HFFc6 (cell line): Measurements from ENCODE around the gene CRTC3. TPM values are rescaled to one million over a fixed set of nuclear protein-coding genes. Genes with fewer than 3 reads are reported as not detected.

Source experiments
- DNase-seq: peaks from one replicate; pipeline ENCODE4 v3.0.0-alpha.2; 2018
- H3K27ac Mint-ChIP-seq: 2 replicates; pipeline ENCODE4 v1.8.0; 2020; ENCODE audit warnings: mild to moderate bottlenecking, mixed read lengths
- H3K27me3 Mint-ChIP-seq: 2 replicates; pipeline ENCODE4 v1.8.0; 2021; ENCODE audit warnings: mild to moderate bottlenecking, moderate library complexity, mixed read lengths; ENCODE audit not compliant: insufficient read depth
- H3K36me3 Mint-ChIP-seq: 2 replicates; pipeline ENCODE4 v1.8.0; 2021; ENCODE audit warnings: low read depth, mixed read lengths
- H3K4me1 Mint-ChIP-seq: 2 replicates; pipeline ENCODE4 v1.8.0; 2020; ENCODE audit warnings: low read depth, mixed read lengths
- H3K4me3 Mint-ChIP-seq: 2 replicates; pipeline ENCODE4 v1.8.0; 2020; ENCODE audit warnings: mild to moderate bottlenecking, moderate library complexity, mixed read lengths
- H3K9me3 Mint-ChIP-seq: 2 replicates; pipeline ENCODE4 v1.8.0; 2020; ENCODE audit warnings: mild to moderate bottlenecking, mixed read lengths
- total RNA-seq, 6 experiments: library from RNA; stranded (reverse); fragmentation: NEBNext Ultra II Directional; extraction: Animal tissue kit (Norgen Biotek cat#: 25700); gene quantifications; 2 replicates in 1 of 6; 3 replicates in 5 of 6; pipeline ENCODE4 v1.2.3, GENCODE V29; 2021
- TF ChIP-seq, protein P1 (sequence below): fragments of 200-600 bp; sonication (generic); IDR thresholded peaks from 2 replicates; pipeline ENCODE4 v1.5.0; 2021; ENCODE audit warnings: antibody characterized with exemption, mild to moderate bottlenecking

The CRTC3 gene
- total RNA-seq, 6 experiments from 2014 or later: 21.5 to 24.3 (median 23.5) TPM

DNA sequence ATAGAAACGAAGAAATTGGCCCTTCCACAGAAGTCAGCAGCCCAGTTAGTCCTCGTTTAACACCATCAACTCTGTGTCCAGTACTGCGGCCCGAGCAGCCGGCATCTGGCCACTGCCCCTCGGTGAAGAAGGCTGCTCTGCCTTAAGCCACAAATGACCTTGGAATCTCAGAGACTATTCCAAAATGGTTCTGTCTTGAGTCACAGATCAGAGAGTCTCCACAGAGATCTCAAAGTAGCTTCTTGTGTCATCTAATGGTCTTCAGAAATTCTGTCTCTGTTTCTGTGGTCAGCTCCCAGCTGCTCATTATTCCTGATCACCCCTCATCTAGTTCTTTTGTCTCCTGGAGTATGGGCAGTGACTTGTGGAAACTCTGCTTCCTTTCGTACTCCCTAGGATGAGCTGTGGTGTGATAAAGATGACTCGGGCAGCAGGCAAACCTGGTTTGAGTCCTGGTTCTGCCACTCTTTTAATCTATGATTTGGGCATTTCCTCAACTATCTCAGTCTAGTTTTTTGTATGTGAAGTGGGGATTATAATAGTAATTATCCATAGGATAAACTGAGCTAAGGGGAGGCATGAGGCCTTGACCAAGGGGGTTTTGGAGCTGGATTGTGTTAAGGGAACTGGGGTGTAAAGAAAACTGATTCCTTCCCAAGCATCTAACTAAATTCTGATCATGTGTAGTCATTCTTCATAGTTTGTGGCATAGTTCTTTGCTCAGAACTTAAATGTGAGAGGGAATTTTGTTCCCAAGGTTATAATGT, 22.6 kb downstream of the CRTC3 start:
- peak; percentile 95 for DNase-seq
- no peaks in the 10 kb centered on the region; the same call in 1 of the 2 replicates for H3K27me3 Mint-ChIP-seq
- peaks cover 59% of the 10 kb centered on the region for H3K4me1 Mint-ChIP-seq
- H3K36me3 Mint-ChIP-seq: peaks cover 15% of the 10 kb centered on the region
- H3K9me3 Mint-ChIP-seq: no peaks in the 10 kb centered on the region
- TF ChIP-seq, protein P1, sequence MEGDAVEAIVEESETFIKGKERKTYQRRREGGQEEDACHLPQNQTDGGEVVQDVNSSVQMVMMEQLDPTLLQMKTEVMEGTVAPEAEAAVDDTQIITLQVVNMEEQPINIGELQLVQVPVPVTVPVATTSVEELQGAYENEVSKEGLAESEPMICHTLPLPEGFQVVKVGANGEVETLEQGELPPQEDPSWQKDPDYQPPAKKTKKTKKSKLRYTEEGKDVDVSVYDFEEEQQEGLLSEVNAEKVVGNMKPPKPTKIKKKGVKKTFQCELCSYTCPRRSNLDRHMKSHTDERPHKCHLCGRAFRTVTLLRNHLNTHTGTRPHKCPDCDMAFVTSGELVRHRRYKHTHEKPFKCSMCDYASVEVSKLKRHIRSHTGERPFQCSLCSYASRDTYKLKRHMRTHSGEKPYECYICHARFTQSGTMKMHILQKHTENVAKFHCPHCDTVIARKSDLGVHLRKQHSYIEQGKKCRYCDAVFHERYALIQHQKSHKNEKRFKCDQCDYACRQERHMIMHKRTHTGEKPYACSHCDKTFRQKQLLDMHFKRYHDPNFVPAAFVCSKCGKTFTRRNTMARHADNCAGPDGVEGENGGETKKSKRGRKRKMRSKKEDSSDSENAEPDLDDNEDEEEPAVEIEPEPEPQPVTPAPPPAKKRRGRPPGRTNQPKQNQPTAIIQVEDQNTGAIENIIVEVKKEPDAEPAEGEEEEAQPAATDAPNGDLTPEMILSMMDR: no peak
- peak overlapping the region; percentile 70 for H3K4me3 Mint-ChIP-seq
- peak overlapping the region; percentile 100 for H3K27ac Mint-ChIP-seq

DNA sequence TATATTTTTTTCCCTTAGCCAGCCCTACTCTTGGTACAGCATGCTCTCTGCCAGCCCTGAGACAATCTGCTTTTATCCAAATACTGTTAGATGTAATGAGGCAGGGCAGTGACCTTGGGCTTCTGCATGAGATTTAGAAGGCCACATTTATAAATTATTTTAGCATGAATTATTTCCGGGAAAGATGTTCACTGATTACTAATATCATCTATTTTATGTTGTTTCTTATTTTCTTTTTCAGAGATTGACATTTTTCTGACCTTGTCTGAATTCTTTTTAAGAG, 23.1 kb downstream of the CRTC3 start:
- Mint-ChIP-seq H3K4me1 (peaks cover 65% of the 10 kb centered on the region), H3K27me3 (no peaks in the 10 kb centered on the region; the same call in 1 of the 2 replicates), H3K27ac (peak overlapping the region; percentile 100), H3K9me3 (no peaks in the 10 kb centered on the region), H3K4me3 (peak overlapping the region; percentile 70), H3K36me3 (peaks cover 15% of the 10 kb centered on the region)
- TF ChIP-seq, protein P1: no peak
- no peak for DNase-seq

DNA sequence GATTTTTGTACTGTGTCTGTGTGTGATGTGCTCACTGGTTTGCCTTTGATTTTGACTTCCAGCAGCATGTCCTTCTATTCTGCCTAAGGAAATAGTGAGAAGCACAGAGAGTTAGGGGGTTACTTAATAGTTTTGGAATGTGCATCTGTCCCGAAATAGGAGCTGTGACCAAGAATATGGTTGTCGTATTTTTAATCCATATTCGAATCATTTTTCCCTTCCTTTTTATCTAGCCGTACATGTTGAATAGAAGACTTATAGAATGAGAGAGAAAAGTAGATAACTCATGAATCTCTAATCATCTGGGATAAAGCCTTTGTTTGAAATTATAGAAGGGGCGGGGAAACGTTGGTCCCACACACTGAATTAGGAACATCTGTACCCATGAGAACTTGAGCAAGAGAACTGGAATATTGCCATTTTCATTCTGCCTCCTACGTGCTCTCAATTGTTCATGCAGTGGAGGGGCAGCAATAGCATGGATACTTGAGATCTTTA, 23.6 kb downstream of the CRTC3 start:
- H3K27me3 Mint-ChIP-seq: peaks cover 3% of the 10 kb centered on the region; the same call in 1 of the 2 replicates
- H3K27ac Mint-ChIP-seq: peak overlapping the region; percentile 100
- H3K4me3 Mint-ChIP-seq: peak overlapping the region; percentile 70
- TF ChIP-seq, protein P1: no peak
- H3K4me1 Mint-ChIP-seq: peaks cover 69% of the 10 kb centered on the region
- no peaks in the 10 kb centered on the region for H3K9me3 Mint-ChIP-seq
- peak; percentile 65 for DNase-seq
- H3K36me3 Mint-ChIP-seq: peaks cover 15% of the 10 kb centered on the region

DNA sequence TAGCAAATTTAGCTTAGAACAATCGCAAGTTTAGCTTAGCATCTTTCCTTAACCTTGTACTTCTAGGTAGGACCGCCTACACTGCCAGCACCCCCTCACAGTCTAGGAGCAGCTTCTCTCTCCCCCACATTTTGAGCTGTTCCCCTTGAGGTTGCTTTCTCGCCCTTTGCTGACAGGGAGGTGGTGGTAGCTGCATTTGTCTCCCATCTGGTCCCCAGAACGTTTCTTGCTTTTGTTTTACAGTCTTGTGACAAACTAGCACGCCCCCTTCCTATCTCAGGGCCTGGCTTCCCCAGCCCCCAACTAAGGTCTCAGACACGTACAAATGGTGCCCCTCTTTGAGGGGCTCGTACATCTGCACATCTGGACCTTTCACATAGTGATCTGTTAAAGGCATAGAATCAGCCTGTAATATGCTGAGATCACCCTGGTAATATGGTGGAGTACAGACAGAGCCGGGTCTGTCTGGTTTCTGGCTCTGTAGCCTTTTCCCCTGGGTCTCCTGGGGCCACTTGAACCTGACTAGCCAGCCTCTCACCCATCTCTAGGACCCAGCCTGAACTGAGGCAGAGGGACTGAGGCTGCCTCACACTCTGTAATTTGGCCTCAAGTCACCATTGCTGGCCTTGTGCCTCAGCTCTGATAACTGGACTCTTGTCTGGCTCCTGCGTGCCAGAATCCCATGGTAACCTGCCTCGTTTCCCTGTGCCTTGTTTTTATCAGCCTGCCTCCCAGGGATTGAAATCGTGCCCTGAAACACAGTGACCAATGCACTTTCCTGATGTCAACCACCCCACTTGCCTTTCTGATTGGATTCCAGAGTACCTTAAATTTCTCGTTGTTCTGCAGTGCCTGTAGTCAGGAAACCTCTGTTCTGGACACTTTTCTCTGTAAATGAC, 27.7 kb downstream of the CRTC3 start:
- H3K4me1 Mint-ChIP-seq: peaks cover 87% of the 10 kb centered on the region
- peaks cover 5% of the 10 kb centered on the region; the same call in 1 of the 2 replicates for H3K27me3 Mint-ChIP-seq
- H3K9me3 Mint-ChIP-seq: no peaks in the 10 kb centered on the region
- peak overlapping the region; percentile 65 for H3K4me3 Mint-ChIP-seq
- peak overlapping the region; percentile 95 for H3K27ac Mint-ChIP-seq
- peaks cover 10% of the 10 kb centered on the region for H3K36me3 Mint-ChIP-seq
- peak; percentile 54 for DNase-seq
- TF ChIP-seq, protein P1: no peak

DNA sequence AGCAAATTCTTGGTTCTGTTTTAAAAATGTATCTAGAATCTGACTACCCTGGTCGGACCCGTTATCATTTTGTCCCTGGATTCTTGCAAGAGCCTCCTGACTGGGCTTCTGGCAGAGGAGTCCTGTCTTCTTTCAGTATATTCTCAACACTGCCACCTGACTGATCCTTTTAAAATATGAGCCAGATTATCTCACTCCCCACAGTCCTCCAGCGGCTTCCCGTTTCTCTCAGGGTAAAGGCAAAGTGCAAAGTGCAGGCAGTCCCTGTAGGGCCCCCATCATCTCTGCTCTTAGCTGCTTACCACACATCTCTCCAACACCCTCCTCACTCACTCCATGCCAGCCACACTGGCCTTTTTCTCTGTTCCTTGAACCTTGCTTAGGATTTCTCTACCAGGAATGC, 28.4 kb downstream of the CRTC3 start:
- H3K27me3 Mint-ChIP-seq: peaks cover 5% of the 10 kb centered on the region; the same call in 1 of the 2 replicates
- H3K36me3 Mint-ChIP-seq: peaks cover 12% of the 10 kb centered on the region
- TF ChIP-seq, protein P1: no peak
- no peaks in the 10 kb centered on the region for H3K9me3 Mint-ChIP-seq
- peak overlapping the region; percentile 95 for H3K27ac Mint-ChIP-seq
- peaks cover 82% of the 10 kb centered on the region for H3K4me1 Mint-ChIP-seq
- peak overlapping the region; percentile 65 for H3K4me3 Mint-ChIP-seq
- no peak for DNase-seq
